Stomach (tissue), 4 donors: ENCODE data around the gene PGBD5.

Experiments used
- POLR2A ChIP-seq, 4 donors: fragments of 450-650 bp; IDR thresholded peaks; one replicate each; pipeline ENCODE4 v1.6.1; 2016; ENCODE audit warnings: antibody characterized with exemption in 4 of 4, control low read depth in 2 of 4, mild to moderate bottlenecking in 1 of 4, moderate library complexity in 1 of 4
- POLR2AphosphoS5 ChIP-seq, 3 donors: sonication (generic); formaldehyde crosslinking; IDR thresholded peaks; one replicate each; pipeline ENCODE4 v1.6.1; 2016; ENCODE audit warnings: antibody characterized with exemption in 3 of 3
- TF ChIP-seq, protein P1 (sequence below), 7 experiments: fragments of 450-650 bp in 4 of 7; fragments of 200-600 bp in 3 of 7; sonication (generic) in 3 of 7; IDR thresholded peaks; one replicate each; pipeline ENCODE4 v1.5.1; 2016 to 2019; ENCODE audit warnings: antibody characterized with exemption in 7 of 7, control low read depth in 2 of 7, mild to moderate bottlenecking in 1 of 7

DNA sequence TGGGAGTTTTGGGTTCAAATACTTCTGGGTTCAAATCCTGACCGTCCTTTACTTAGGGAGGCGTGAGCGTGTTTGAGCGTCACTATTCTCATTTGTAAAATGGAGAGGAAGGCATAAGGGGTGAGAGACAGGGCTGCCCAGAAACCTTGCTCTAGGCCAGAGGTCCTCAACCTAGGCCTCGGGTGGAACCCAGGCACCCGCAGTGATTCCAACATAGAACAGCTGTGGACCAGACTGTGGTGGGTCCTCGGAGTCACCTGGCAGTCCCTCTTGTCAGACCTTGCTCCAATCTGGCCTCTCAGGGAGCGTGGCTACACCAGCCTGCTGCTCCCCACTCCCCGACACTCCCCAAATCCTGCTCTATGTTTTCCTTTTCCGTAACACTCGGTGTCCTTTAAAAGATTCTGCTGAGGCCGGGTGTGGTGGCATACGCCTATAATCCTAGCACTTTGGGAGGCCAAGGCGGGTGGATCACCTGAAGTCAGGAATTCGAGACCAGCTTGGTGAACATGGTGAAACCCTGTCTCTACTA lies 116.4 kb downstream of the PGBD5 start:
- TF ChIP-seq, protein P1, sequence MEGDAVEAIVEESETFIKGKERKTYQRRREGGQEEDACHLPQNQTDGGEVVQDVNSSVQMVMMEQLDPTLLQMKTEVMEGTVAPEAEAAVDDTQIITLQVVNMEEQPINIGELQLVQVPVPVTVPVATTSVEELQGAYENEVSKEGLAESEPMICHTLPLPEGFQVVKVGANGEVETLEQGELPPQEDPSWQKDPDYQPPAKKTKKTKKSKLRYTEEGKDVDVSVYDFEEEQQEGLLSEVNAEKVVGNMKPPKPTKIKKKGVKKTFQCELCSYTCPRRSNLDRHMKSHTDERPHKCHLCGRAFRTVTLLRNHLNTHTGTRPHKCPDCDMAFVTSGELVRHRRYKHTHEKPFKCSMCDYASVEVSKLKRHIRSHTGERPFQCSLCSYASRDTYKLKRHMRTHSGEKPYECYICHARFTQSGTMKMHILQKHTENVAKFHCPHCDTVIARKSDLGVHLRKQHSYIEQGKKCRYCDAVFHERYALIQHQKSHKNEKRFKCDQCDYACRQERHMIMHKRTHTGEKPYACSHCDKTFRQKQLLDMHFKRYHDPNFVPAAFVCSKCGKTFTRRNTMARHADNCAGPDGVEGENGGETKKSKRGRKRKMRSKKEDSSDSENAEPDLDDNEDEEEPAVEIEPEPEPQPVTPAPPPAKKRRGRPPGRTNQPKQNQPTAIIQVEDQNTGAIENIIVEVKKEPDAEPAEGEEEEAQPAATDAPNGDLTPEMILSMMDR (IDR thresholded peaks at IDR 0.05) = no peak
- no peak for TF ChIP-seq POLR2A (IDR thresholded peaks at IDR 0.05)
- TF ChIP-seq POLR2AphosphoS5 (IDR thresholded peaks at IDR 0.05) = no peak
